ENCODE data around the gene CDK5RAP2. TPM values are rescaled to one million over a fixed set of nuclear protein-coding genes. Genes with fewer than 3 reads are reported as not detected.

Gene CDK5RAP2
- polyA plus RNA-seq, 1 donor (not counting 4 experiments of a cell fraction or from before 2014, with no cell fraction given) = 22.4 TPM

DNA sequence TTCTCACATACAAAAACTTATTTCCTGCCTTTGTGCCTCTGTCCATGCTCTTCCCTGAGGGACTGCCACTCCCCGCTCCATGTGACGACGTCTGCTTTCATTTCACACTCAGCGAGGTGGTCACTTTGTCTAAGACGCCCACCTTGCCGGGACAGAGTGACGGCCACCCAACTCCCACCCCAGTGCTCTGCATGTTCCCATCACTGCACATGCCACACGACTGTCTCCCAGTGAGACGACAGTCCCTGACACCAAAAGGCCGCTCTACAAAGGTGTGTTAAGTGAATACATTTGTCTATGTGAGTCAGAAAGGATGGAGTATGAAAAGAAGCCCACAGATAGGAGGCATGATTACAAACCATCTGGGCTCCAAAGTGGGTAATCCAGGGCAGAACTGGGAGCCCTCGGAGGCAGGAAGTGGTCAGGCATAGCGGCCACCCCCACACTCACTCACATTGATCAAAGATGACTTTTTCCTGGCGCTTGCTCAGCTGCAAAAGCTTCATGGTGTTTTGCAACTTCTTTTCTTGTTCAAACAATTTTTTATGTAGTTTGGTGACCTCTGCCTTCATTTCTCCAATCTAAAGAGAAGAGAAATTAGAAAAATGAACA, 185.8 kb downstream of the CDK5RAP2 start:
- no peak for TF ChIP-seq EZH2 (IDR thresholded peaks at IDR 0.05; ENCODE audit: low read length)

DNA sequence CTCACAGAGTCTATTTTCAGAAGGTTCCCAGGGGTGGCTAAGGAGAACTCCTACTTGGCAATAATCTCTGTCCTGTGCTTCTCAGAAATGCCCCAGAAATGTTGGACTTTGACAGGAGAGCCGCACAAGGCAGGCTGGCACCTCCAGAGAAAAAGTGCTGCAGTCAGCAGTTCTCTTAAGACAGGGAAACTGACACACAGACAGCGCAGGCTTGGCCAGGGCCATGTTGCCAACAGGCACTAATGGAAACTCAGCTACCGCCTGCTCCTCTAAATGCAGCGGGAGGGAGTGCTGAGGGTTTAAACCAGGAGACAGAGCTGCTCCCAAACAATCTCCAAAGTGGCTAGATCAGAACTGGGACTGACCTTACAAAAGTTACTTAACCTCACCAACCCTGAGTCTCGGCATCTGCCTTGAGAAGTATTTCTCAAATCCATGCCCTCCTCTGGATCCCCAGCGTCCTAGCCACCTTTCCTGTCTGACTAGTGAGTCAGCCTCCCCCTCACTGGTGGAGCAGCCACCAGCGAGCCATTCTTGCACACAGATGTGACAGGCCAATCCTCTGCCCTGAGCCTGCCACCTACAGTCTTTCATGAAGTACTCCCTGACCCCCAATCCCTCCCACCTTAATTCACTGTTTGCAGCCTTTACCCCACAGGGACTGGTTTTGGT, 186.4 kb downstream of the CDK5RAP2 start:
- no peaks in the 10 kb centered on the region for H3K4me1 ChIP-seq (ENCODE audit: control insufficient read depth, extremely low read depth, insufficient read depth, low read length)
- no peak overlapping the region for H3K4me2 ChIP-seq (ENCODE audit: control insufficient read depth, extremely low read depth, insufficient read depth, low read depth, low read length)
- TF ChIP-seq, protein P1, sequence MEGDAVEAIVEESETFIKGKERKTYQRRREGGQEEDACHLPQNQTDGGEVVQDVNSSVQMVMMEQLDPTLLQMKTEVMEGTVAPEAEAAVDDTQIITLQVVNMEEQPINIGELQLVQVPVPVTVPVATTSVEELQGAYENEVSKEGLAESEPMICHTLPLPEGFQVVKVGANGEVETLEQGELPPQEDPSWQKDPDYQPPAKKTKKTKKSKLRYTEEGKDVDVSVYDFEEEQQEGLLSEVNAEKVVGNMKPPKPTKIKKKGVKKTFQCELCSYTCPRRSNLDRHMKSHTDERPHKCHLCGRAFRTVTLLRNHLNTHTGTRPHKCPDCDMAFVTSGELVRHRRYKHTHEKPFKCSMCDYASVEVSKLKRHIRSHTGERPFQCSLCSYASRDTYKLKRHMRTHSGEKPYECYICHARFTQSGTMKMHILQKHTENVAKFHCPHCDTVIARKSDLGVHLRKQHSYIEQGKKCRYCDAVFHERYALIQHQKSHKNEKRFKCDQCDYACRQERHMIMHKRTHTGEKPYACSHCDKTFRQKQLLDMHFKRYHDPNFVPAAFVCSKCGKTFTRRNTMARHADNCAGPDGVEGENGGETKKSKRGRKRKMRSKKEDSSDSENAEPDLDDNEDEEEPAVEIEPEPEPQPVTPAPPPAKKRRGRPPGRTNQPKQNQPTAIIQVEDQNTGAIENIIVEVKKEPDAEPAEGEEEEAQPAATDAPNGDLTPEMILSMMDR (optimal IDR thresholded peaks at IDR 0.05 in 1 of 3, IDR thresholded peaks at IDR 0.05 in 1 of 3, conservative IDR thresholded peaks at IDR 0.05 in 1 of 3; ENCODE audit: extremely low read depth in 1 of 3, insufficient read depth in 2 of 3, low read length in 3 of 3) = no peak
- TF ChIP-seq EZH2 (IDR thresholded peaks at IDR 0.05; ENCODE audit: low read length) = no peak
- H3K4me3 ChIP-seq (ENCODE audit: control insufficient read depth in 2 of 3, extremely low read depth in 1 of 3, insufficient read depth in 2 of 3, low read depth in 1 of 3, low read length in 3 of 3) = no peak overlapping the region
- H3K36me3 ChIP-seq (ENCODE audit: control insufficient read depth in 2 of 2, extremely low read depth in 1 of 2, insufficient read depth in 2 of 2, low read length in 2 of 2) = peaks cover 37 to 44% of the 10 kb centered on the region in 2 experiments
- H3K27me3 ChIP-seq (ENCODE audit: control insufficient read depth, extremely low read depth, insufficient read depth, low read length) = no peaks in the 10 kb centered on the region
- H3K79me2 ChIP-seq (ENCODE audit: control insufficient read depth, insufficient read depth, low read length) = no peaks in the 10 kb centered on the region
- DNase-seq (ENCODE audit: low read depth, low spot score) (no peak), FAIRE-seq (no peak)
- H3K9me1 ChIP-seq (ENCODE audit: control insufficient read depth, extremely low read depth, insufficient read depth, low read length) = no peaks in the 10 kb centered on the region
- H3K9me3 ChIP-seq (ENCODE audit: control insufficient read depth, low read depth, low read length) = no peaks in the 10 kb centered on the region
- no peaks in the 10 kb centered on the region for H4K20me1 ChIP-seq (ENCODE audit: control insufficient read depth, extremely low read depth, insufficient read depth, low read length)
- dilution Hi-C loops (cut with MboI; ENCODE audit: extremely low pct_ligation_motif_present, low sequenced_read_pairs) = no loop called here
- no peak overlapping the region for H2AFZ ChIP-seq (ENCODE audit: control insufficient read depth, low read length)
- H3K27ac ChIP-seq (ENCODE audit: control insufficient read depth, insufficient read depth, low read length) = no peak overlapping the region
- no peak overlapping the region for H3K9ac ChIP-seq (ENCODE audit: control insufficient read depth, extremely low read depth, insufficient read depth, low read length)

More for the DNA sequence above, 185.8 kb downstream of the CDK5RAP2 start:
- Histone ChIP-seq H4K20me1 (ENCODE audit: control insufficient read depth, extremely low read depth, insufficient read depth, low read length) (no peaks in the 10 kb centered on the region), H3K36me3 (ENCODE audit: control insufficient read depth in 2 of 2, extremely low read depth in 1 of 2, insufficient read depth in 2 of 2, low read length in 2 of 2) (peaks cover 33 to 44% of the 10 kb centered on the region in 2 experiments), H3K9me1 (ENCODE audit: control insufficient read depth, extremely low read depth, insufficient read depth, low read length) (no peaks in the 10 kb centered on the region), H3K27me3 (ENCODE audit: control insufficient read depth, extremely low read depth, insufficient read depth, low read length) (no peaks in the 10 kb centered on the region), H2AFZ (ENCODE audit: control insufficient read depth, low read length) (no peak overlapping the region), H3K4me2 (ENCODE audit: control insufficient read depth, extremely low read depth, insufficient read depth, low read depth, low read length) (no peak overlapping the region), H3K27ac (ENCODE audit: control insufficient read depth, insufficient read depth, low read length) (no peak overlapping the region), H3K9me3 (ENCODE audit: control insufficient read depth, low read depth, low read length) (no peaks in the 10 kb centered on the region), H3K4me3 (ENCODE audit: control insufficient read depth in 2 of 3, extremely low read depth in 1 of 3, insufficient read depth in 2 of 3, low read depth in 1 of 3, low read length in 3 of 3) (no peak overlapping the region), H3K9ac (ENCODE audit: control insufficient read depth, extremely low read depth, insufficient read depth, low read length) (no peak overlapping the region), H3K4me1 (ENCODE audit: control insufficient read depth, extremely low read depth, insufficient read depth, low read length) (no peaks in the 10 kb centered on the region), H3K79me2 (ENCODE audit: control insufficient read depth, insufficient read depth, low read length) (no peaks in the 10 kb centered on the region)
- DNase-seq (ENCODE audit: low read depth, low spot score) (no peak), FAIRE-seq (no peak)
- dilution Hi-C loops (cut with MboI; ENCODE audit: extremely low pct_ligation_motif_present, low sequenced_read_pairs) = no loop called here
